ENCODE measurements around the gene NEU3. TPM values are rescaled to one million over a fixed set of nuclear protein-coding genes. Genes with fewer than 3 reads are reported as not detected.

NEU3 gene, protein sequence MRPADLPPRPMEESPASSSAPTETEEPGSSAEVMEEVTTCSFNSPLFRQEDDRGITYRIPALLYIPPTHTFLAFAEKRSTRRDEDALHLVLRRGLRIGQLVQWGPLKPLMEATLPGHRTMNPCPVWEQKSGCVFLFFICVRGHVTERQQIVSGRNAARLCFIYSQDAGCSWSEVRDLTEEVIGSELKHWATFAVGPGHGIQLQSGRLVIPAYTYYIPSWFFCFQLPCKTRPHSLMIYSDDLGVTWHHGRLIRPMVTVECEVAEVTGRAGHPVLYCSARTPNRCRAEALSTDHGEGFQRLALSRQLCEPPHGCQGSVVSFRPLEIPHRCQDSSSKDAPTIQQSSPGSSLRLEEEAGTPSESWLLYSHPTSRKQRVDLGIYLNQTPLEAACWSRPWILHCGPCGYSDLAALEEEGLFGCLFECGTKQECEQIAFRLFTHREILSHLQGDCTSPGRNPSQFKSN
- total RNA-seq, result 3.4 and 4.7 TPM in 2 replicates

DNA sequence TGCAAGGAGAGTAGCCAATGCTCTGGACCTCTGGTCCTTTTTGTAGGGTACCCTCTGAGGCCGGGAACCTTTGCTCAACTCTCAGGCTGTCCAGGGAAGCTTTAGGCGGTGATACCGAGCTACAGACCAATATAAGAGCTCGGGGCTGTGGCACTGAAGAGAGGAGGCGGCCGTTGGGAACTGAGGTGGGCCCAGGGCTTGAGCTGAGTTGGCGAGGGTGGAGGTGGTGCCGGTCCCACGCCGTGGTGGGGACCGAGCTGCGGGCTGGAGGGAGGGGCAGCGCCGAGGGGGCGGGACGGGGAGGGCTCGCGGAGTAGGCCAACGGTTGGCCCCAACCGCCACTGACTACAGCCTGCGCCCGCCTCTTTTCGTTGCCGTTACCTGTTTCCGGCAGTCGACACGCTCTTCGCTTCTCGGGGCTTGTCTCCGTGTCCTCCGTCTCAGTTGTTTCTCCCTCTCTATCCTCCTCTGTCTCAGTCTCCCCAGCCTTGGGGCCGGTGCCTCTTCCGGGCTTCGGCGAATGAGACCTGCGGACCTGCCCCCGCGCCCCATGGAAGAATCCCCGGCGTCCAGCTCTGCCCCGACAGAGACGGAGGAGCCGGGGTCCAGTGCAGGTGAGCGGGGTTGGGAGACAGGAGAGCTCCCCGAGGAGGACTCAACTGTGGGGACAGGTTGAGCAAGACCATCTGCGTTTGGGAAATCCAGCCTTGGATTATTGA is at the start of gene NEU3:
Gene NEU3 (plus strand): TSS at position 393 of the 719 bp plus-strand sequence. CDS start 128 bp downstream, at position 521.

DNA sequence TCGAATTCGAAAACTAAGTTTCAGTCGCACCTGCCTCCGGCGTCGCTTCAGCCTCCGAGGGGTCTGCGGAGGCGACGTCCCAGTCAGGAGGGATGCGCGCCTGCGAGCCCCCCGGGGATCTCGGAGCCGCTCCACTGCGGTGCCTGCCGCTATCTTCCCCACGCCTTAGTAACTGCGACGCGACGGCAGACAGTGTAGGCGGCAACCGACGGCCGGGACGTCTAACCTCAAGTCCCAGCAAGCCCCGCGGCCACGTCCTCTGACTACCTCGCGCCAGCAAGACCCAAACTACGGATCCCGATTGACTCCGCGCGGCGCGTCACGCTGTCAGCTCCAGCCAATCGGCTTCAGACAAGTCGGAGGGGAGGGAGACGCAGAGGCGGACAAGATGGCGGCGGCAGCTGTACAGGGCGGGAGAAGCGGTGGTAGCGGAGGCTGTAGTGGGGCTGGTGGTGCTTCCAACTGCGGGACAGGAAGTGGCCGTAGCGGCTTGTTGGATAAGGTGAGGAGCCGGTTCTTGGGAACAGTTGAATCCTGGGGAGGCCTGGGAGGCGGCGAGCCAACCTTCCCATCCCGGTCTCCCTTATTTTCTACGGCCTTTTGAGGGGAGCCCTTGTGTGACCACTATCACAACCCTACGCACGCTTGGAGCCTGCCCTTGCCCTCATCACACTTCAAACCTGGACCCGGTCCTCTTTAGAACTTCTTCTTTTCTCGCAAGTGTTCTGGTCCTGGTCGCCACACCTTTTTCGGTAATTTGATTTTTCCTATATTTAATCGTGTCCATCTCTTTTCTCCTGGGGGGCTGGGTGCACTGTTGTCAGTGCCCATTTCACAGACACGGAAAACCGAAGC is 39.6 kb upstream of the NEU3 start, which contains the start of the genes SPCS2 and XRRA1:
Gene SPCS2 (plus strand): TSS at position 369 of the 855 bp plus-strand sequence. CDS start 20 bp downstream, at position 389.
Gene XRRA1 (minus strand): TSS at position 194 of the 855 bp plus-strand sequence. CDS start 8,213 bp downstream, outside the sequence.

Other genes with a start within 250 kb of the NEU3 start
- 11.2 and 16.3 TPM in 2 replicates for gene RNF169, start 240.1 kb upstream of the NEU3 start, total RNA-seq
- 8.1 and 12.2 TPM in 2 replicates for gene XRRA1, start 39.8 kb upstream of the NEU3 start, total RNA-seq
- gene SPCS2, start 39.7 kb upstream of the NEU3 start, total RNA-seq, result 35.3 and 49.0 TPM in 2 replicates
- not detected in 2 replicates for gene OR2AT4, start 107.9 kb downstream of the NEU3 start, total RNA-seq
- not detected in 2 replicates for gene SLCO2B1, start 162.2 kb downstream of the NEU3 start, total RNA-seq

All from epithelial cell of alveolus of lung (primary cell).